HuH-7 (cell line): ENCODE measurements around the gene HMGA1.
"Not testable (repeated sequence)": the region's sequence is repeated elsewhere in the genome, so short reads cannot be mapped to it uniquely, and the experiment has no call there.

Source experiments
- DNase-seq: peaks from one replicate; pipeline ENCODE4 v3.0.0; 2011; ENCODE audit warnings: low spot score

The HMGA1 gene

DNA sequence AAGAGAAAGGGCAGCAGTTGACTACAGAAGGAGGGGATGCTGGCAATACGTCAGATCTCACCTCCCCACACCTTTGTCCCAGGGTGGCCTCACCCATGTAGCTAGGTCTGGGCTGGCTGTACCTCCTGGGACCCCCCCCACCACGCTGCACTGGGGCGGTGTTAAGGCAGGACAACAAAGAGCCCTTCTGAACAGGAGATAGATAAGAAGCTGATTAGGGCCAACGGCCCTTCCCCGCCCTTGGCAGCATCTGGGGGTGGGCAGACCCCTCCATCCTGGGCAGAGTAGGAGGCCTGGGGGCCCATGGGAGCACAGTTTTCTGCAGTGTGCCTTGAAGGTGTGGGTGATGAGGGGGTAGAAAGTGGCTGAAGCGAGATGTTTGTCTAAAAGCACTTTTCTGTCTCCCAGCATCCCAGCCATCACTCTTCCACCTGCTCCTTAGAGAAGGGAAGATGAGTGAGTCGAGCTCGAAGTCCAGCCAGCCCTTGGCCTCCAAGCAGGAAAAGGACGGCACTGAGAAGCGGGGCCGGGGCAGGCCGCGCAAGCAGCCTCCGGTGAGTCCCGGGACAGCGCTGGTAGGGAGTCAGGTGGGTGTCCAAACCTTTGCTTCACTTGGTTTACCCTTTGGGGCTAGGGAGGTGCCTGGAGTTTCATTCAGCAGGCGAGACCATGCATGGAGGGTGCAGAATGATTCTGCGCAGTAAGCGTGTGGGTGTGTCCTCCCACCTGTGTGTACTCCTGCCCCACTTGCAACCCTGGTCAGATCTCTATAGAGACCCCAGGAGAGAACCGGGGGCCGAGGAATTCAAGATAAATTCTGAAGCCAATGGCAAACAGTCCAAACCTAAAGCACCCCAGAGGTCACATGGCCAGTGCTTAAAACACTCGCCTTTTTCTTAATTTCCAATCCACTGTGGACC is 3.9 kb downstream of the HMGA1 start:
- DNase-seq = no peak

DNA sequence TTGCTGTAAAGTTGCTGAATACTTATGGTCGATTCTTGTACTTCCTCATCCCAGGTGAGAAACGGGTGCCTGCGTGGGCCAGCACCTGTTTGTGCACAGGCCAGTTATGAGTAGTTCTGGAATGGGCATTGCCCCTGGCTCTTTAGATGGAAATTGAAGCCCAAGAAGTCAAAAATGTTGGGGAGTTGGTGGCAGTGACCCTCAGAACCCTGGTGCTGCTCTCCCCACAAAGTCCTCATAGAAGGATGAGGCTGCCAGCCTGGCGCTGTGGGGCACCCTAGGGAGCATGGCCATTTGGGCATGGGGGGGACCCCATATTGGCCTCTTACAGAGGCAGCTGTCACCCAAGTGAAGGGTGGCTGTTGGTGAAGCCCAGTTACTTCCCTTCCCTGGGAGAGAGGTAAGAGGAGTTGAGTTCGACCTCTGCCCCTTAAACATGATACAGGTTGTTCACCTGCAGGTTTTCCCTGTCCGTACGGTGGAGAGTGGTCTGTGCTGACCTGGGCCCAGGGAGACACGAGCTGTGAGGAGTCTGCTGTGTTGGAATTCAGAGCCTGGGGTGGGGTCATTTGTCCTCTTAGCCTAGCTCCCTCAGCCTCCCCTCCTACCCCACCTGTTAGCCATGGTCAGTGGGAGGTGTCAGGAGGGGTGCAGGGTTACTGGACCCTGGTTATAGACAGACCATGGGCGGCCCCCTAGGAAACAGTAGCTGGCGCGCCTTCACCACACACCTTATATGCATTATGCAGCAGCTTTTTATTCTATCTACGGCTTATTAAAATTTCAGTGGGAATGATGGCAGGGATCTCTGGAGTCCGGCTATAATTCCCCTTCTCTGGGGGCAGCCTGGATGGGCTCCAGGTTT is 4.9 kb downstream of the HMGA1 start:
- peak; percentile 0 for DNase-seq

DNA sequence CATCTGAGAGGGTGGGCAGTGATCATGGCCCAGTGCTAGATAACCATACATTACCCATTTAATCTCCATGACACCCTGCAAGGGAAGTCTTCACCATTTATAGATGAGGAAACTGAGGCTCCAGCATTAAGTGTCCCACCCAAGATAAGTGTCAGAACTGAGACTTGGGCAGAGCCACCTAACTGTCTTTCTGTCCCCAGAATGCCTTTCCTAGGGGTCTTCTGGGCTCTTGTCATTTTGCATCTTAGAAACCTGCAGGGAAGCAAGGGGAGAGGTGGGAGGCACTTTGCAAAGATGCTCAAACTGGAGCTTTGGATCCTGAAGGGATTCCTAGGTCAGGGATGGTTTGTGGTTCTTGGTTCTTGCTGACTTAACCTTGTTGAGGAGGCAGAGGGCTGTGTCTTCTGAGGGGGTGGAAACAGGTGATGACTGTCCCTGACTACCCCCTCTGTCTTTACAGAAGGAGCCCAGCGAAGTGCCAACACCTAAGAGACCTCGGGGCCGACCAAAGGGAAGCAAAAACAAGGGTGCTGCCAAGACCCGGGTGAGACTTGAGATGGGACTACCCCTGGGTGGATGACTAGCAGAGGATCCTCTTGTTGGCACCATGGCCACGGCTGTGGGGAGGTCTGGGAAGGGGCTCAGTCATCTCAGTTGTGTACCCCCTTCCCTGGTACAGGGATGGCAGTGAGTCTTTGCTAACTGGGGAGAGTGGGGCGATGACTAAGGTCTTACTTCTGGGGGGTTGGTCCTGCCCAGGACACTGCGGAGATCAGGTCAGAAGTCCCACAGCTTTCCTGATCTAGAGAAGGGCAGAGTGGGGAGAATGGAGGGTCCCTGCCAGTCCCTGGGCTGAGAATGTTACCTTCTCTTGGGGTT is 5.8 kb downstream of the HMGA1 start:
- peak; percentile 1 for DNase-seq

- peak; percentile 2 for DNase-seq
Observed at GRCh38 chr6:34243131-34243771, 6.6 kb downstream of the HMGA1 start.

DNA sequence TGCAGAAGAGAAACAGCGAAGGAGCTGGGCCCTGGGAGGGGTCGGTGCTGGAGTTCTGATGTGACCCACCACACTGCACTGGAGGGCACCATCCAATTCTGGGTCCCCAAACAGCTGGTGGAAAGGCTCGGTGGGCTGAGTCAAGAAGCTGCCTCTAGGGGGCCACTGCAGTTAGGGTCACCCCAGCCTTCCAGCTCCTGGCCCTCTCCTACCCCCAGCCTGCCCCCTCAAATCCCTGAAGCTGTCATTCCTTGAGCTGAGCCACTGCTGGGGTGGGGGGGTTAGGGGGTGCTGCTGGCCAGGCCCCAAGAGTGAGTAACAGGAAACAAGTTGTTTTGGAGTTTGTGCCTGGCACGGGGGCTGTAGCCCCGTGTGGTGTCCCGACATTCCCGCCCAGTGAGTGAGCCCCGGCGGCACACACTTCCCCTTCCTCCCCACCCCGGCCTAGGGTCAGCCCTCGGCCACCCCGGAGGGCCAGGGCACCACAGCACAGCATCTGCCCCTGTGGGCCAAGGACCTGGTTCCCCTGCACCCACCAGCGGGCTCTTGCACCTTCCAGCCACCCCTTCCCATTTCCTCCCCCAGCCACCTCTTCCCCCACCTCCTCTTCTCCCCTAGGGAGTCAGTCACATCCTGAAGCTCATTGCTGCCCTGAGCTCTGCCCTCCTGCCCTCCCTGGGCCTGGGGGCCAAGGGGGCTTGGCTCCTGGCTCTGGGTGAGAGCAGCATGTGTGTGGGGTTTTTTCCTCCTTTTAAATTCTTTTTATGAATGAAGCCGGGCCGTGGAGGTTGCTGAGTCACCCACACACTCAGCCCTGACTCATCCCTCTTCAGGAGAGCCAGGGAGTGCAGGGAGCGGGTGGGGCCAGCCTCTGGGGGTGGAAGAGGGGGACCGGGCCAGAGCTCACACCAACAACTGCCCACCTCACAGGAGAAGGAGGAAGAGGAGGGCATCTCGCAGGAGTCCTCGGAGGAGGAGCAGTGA is 7.5 kb downstream of the HMGA1 start:
- peak; percentile 19 for DNase-seq

DNA sequence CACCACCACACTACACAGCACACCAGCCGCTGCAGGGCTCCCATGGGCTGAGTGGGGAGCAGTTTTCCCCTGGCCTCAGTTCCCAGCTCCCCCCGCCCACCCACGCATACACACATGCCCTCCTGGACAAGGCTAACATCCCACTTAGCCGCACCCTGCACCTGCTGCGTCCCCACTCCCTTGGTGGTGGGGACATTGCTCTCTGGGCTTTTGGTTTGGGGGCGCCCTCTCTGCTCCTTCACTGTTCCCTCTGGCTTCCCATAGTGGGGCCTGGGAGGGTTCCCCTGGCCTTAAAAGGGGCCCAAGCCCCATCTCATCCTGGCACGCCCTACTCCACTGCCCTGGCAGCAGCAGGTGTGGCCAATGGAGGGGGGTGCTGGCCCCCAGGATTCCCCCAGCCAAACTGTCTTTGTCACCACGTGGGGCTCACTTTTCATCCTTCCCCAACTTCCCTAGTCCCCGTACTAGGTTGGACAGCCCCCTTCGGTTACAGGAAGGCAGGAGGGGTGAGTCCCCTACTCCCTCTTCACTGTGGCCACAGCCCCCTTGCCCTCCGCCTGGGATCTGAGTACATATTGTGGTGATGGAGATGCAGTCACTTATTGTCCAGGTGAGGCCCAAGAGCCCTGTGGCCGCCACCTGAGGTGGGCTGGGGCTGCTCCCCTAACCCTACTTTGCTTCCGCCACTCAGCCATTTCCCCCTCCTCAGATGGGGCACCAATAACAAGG is 8.5 kb downstream of the HMGA1 start:
- DNase-seq = not testable (repeated sequence)

- DNase-seq = not testable (repeated sequence)
Observed at GRCh38 chr6:34245761-34246140, 9.1 kb downstream of the HMGA1 start.

DNA sequence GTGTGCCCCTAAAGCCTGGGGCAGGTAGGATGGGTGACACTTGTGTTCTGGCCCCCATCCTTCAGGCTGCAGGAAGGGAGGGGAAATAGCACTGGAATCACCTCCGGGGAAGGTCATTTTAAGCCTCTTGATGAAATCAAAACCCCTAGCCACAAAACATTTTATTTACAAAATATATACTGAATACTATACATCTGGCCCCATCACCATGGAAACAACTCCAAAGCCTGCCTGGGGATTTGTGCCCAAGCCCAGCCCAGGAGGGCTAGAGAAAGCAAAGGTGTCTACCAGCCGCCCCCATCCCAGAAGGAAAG is 9.5 kb downstream of the HMGA1 start:
- peak; percentile 1 for DNase-seq

DNA sequence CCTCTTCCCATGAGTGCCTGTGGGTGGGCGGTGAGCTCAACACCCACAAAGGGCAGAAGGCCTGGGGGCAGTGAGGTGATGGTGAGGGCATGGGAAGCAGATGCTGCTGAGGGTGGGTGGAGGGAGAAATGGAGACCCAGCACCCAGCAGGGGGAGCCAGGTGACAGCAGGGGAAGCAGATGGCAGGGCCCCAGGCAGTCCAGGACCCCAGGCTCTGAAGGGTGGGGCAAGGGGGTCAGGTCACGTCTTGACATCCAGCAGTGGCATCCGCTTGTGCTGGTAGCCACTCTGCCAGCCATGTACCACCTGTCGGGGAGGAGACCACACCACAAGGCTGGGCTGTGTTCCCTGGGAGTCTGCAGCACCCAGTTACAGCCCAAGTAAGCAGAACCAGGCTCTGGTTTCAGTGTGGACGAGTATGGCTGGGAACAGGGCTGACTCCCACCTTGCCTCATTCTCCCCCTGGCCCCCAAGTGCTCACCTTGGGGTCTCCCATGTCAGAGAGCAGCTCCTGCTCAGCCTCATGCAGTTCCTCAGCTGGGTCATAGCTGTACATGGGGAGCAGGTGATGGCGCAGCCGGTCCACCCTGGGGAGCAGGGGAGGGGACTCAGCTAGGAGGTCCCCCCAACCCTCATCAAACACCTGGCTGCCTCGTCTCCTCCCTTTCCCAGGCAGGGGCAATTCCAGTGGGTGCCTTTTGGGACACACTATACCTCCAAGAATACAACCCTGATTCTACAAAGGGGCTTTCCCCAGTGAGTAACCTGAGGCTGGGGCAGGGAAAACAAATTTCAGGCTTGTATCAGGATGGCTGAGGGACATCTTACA is 10.1 kb downstream of the HMGA1 start:
- peak; percentile 67 for DNase-seq

DNA sequence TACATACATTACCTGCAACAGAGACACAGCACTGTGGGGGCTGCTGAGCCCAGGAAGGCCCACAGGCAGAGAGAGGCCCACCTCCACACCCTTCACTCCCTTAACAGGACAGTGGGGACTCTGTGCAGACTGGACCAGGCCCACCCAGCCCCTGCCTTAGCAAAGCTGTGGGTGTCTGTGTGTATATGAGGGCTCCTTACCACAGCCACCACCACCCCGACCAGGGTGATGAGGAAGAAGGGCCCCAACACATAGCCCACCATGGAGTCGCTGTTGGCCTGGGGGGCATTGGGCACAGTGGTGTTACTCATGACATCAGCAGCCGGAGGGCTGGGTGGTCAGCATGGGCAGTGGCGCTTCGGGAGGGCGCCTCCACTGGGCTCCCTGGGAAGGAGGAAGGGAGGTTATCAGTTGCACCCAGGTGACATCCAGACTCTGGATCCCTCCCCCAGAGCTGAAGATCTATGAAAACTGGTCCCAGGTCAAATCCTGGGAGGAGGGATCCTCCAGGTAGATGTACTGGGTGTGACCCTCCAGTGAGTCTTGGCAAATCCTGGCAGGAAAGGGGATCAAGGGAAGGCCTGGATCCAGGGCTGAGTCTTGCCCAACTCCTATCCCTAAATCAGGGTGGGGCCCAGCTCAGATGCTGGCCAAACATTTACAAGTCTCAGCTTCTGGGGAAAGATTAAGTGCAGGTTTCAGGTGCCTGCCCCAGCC is 11.0 kb downstream of the HMGA1 start:
- peak; percentile 3 for DNase-seq

DNA sequence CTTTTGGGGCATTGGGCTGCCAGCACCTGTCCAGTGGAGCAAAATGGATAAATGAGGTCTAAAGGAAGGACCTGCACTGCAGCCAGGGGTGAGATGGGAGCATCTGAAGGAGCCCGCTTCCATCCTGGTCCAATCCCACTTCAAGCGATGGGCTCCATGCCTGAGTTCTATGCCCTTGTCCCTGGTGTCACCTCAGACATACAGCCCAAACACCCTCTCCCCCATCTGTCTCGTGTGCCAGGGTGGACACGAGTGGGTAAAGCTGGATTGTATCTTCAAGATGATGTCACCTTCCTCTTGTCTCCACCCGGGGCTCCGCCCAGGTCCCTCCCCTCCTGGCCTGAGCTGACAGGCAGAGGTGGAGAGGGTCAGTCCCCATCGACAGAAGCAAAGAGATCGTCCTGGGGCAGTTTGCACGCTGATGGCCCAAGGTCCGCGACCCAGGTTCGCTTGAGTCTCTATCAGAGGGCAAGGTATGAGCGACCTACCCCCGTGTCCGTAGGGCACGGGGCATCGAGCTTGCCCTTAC is 11.6 kb downstream of the HMGA1 start:
- peak; percentile 26 for DNase-seq

DNA sequence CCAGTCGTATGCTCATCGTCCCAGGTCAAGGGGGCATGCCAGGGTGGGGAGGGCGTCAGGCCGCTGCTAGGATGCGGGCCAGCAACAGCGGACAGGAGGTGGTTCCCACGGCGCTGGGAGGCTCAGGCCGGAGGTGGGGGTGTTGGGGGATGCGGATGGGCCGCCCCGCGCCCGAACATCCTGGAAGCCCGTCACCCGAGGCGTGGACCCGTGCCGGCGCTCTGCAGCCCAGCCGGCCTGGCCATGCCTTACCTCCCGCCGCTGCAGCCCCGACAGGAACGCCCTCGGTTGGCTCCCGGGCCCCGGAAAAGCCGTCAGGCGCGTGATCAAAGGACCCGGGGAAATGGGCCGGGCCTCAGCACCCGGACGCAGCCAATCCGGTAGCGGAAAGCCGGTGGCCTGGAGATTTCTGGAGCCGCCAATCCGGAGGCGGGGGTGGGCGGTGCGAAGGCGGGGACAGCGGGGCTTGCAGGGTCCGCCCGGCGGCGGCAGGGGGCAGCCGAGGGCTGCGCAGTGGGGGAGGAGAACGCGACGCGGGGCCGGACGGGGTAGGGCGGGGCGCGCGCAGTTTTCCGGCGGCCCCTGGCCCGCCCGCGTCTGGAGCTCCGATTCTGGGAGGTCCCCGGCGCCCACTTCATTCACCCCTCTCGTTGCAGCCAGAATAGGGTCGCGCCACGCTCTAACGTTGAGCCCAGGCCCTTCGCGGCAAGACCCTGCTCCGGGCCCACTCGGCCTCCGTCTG is 12.2 kb downstream of the HMGA1 start, which contains the start of gene SMIM29:
Gene SMIM29, minus strand, starts transcription at position 280 of the 742 bp plus-strand sequence. CDS start 1,215 bp downstream, outside the sequence.
- DNase-seq = peak; percentile 96

- no peak for DNase-seq
Observed at GRCh38 chr6:34249469-34250261, 13.0 kb downstream of the HMGA1 start.

DNA sequence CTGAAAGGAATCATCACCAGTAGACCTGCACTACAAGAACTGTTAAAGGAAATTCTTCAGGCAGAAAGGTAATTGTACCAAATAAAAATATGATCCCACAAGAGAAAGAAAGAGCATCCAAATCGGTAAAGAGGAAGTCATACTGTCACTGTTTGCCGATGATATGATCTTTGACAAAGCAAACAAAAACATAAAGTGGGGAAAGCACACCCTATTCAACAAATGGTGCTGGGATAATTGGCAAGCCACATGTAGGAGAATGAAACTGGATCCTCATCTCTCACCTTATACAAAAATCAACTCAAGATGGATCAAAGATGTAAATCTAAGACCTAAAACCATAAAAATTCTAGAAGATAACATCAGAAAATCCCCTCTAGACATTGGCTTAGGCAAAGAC is 15.7 kb downstream of the HMGA1 start:
- not testable (repeated sequence) for DNase-seq

DNA sequence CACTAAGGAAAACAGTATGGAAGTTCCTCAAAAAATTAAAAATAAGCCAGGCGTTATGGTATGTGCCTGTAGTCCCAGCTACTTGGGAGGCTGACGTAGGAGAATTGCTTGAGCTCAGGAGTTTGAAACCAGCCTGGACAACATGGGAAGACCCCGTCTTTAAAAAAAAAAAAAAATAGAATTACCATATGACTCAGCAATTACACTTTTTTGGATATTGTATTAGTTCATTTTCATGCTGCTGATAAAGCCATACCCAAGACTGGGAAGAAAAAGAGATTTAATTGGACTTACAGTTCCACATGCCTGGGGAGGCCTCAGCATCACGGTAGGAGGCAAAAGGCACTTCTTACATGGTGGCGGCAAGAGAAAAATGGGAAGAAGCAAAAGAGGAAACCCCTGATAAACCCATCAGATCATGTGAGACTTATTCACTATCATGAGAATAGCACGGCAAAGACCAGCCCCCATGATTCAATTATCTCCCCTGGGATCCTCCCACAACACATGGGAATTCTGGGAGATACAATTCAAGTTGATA is 22.9 kb downstream of the HMGA1 start:
- no peak for DNase-seq
